ENCODE results near the gene NFIB.

DNA sequence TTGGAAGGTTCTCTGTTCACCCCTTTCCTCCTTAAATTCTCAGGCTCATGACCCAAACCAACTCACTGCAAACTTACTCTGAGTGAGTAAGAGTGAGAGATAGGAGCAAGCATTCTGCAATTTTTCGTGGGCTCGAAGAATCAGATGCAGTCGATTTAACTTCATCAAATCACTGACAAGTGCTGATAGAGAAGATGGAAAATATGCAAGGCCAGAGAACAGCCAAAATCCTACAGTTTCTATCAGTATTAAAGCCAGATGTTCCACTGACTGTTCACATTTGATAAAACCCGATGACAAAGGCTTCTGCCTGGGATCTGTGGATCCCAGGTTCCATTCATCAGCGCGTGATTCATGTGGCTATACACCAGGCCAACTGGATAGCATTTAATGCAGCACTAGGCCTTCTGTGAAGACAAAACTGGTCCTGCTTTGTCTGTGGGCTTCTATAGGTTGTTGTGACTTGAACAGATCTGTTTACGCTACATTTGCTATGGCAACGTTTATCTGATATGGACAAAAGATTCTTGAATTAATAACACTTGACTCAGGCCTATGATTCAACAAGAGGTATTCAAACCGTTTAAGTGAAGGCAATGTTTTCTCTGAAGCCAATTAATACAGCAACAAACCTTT lies 251.2 kb downstream of the NFIB start:
- TF ChIP-seq EZH2 (IDR thresholded peaks at IDR 0.05; ENCODE audit: insufficient read depth, poor library complexity, severe bottlenecking) (no peak), EZH2phosphoT487 (IDR thresholded peaks at IDR 0.05; ENCODE audit: insufficient read depth, low read depth) (no peak)

All from GM23248 (cell line).